HG03064 (cell line): Measurements from ENCODE around the gene DDR1.

Experiments
- ATAC-seq: cut with Tn5 transposase; IDR thresholded peaks from one replicate; pipeline ENCODE4 v1.9.1; 2021; ENCODE audit warnings: low read depth; ENCODE audit not compliant: unreplicated experiment

The DDR1 gene

DNA sequence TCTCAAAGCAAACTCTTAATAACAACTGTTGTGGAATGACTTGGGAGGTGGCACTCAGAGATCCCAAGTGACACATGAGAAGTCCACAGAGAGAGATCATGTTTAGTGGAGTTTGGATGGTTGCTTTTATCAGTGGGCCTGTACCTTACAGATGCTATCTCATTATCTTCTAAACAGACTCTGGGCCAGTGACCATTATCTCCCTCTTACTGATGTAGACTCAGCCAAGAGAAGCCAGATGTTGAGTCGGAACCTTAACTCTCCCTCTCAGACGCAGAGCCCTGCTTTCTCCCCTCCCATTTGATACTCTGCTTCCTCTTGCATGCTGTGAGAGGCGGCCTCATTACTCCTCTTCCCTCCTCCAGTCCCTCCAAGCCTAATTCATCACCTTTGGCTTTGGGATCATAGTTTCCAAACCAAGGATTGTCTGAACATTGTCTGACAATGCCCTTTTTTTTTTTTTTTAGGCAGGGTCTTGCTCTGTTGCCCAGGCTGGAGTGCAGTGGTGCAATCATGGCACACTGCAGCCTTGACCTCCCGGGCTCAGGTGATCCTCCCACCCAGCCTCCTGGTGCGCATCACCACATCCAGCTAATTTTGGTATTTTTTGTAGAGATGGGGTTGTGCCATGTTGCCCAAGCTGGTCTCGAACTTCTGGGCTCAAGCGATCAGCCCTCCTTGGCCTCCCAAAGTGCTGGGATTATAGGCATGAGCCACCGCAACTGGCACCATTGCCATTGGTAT, 4.5 kb upstream of the DDR1 start:
- no peak for ATAC-seq

DNA sequence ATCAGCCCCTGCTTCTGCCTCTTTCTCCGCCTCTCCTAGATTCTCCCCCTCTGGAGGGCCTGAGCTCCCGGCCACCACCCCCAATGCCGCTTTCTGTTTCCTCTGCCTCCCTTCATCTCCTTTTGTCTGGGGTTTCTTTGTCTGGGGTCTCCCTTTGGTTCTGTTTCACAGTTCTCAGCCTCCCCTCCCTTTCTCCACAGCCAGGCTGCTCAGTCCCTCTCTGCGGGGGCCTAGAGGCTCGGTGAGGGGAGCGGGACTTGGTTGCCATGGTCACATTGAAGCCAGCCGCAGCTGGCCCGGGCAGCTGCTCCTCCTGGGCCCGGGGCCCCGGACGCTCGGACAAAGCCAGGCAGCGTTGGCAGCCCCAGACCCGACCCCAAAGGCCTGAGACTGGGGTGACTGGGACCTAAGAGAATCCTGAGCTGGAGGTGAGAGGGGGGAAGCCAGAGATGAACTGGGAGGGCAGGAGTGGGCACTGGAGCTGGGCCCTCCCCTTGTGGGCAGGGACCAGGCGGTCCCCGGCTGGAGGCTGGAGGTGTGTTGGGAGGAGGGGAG, 3.5 kb upstream of the DDR1 start:
- ATAC-seq: no peak

DNA sequence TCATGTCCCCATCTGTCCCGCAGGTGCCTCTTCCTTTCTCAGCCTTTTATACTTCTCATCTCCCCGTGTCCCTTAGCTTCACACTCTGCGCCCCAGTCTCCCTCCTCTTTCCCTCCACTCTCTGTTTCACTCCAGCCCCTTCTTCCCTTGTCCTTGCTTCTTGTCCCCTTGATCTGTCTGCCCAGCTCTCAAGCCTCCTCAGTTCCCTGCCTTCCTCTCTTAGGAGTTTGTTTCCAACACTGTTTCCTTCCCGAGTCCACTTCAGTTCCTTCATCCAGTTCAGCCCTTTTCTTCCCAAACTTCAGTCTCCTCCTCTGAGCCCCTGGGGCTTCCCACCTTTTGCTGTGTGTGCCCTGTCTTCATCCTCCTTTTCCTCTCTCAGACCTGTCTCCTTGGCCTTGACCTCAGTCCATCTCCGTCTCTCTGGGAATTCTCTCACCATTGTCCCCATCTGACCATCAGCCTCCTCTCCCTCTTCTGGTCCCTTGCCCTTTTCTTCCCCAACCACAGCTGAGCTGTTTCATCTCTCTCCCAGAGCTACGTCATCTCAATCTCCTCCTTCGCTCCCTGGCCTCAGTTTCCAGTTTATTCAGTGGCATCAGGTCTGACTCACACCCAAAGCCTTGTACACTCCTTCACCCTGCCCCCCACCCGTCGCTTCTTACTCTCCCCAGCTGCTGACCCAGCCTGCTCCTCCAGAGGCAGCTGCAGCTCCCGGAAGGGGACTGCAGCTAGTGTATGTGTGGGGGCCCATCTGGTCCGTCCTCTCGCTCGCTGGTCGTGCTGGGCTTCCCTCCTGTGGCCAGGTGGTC, 2.7 kb upstream of the DDR1 start:
- no peak for ATAC-seq

DNA sequence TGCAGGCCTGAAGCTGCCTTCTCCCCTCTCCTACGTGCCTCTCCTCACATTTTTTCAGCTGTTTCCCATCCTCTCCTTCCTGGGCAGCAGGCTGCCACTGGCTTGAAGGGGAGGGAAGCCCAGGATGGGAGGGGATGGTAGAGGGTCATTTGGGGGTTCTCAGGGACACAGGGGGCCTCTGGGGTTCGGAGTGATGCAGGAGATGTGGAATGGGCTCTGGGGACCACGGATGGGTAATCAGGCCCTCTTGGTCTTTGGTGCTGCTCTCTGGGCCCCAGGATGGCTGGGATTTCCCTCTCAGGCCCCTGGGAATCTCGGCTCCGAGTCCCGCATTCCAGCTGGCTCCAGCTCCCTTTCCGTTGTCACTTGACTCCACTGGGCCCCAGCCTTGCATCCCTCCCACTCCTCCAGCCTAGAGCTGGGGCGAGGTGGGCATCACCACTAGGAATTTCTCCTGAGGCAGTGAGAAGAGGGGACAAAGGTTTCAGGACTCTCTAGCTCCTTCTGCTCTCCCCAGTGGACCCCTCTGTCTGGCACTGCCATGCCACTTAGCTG, 2.0 kb upstream of the DDR1 start:
- no peak for ATAC-seq

DNA sequence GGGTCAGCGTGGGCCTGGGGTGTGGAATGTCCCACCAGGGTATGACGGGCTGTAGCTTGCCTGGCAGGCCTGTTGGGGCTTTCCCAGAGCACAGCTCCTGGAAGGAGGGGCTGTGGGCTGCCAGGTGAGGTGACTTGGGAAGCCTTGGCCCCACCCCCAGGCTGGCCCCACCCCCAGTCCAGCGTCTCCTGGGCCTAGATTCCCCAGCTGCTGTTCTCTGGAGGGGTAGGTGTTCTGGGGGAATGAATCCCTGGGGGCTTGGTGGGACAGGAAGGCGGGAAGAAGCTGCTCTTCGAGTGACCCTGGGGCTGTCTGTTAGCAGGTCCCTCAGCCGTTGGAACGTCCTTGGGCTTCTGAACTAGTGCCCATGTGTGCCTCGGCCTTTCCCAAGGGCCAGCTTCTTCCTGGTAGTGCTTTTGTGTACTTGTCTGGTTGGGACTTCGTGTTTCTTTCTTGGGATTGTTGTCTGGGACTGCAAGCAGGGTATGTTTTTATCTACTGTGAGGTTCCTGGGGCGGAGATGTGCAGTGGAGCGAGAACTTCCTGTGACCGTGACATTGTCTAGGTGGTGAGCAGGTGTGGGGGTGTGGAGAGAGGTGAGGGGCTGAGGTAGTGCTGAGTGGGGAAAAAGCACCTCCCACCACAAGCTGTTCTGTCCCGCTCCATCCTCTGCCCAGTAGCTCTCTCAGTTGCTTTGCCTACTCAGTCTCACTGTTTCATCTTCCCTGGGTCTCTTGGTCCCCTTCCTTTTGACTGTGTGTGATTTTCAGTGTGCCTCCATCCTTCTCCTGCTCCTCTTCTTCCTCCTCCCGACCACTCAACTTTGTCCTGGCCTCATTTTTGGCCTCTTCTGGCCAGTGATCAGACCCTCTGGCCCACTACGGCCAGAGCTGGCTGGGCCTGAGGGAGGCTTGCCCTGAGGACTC, 1.3 kb upstream of the DDR1 start:
- no peak for ATAC-seq

DNA sequence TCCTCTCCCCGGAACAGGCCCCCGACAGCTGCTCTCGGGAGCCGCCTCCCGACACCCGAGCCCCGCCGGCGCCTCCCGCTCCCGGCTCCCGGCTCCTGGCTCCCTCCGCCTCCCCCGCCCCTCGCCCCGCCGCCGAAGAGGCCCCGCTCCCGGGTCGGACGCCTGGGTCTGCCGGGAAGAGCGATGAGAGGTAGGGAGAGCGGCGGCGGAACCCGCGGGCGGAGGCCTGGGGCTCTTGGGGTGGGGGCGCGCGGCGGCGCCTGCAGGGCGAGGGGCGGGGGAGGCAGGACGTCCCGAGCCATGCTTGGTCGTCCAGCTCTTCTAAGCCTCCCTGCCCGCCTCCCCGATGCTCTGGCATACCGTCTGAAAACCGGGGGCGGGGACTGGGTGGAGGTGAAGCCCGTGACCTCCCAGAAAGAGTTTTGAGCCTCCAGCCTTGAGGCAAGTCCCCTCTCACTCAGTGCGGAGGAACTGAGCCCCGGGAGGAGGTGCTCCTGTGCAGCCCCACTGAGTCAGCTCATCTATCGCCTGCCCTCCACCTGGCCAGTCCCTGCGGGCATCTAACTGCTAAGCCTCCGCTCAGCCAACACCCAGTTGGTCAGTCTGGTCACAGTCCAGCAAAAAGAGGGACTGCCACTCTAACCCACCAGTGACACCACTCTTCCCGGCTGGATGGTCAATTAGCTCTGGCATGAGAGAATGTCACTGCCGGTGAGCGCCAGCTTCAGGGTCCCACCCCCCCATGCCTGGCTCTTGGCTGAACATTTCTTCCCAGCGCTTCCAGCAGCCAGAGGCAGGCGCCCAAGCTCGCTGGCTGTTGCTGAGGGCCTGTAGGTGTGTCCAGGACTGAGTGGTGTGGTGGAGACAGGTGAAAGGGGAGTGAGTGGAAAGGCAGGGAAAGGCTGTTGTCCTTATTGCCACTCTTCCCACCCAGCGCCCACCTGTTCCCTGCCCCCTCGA, 482 bp downstream of the DDR1 start:
- ATAC-seq: no peak

DNA sequence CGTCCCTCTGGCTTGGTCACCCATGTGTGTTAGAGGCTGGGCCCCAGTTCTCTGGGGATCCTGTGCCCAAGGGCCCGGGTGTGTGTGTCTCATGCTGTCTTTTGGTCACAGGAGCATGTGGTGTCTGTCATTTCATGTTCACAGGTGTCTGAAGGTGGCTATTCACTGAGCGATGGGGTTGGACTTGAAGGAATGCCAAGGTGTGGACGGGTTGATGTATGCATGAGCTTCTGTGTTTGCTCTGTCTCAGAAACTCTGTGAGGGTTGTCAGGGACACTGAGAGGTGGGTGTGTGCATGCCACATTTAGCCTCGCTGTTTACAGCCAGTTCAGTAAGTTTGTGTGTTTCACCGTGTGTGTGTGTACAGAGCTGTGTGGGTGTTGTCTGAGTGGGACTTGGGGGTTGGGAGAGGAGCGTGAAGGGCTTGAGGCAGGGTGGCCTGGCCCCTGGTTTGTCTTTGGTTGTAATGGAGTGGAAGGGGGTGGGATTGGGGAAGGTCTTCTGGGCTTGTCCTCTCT, 1.2 kb downstream of the DDR1 start:
- no peak for ATAC-seq

DNA sequence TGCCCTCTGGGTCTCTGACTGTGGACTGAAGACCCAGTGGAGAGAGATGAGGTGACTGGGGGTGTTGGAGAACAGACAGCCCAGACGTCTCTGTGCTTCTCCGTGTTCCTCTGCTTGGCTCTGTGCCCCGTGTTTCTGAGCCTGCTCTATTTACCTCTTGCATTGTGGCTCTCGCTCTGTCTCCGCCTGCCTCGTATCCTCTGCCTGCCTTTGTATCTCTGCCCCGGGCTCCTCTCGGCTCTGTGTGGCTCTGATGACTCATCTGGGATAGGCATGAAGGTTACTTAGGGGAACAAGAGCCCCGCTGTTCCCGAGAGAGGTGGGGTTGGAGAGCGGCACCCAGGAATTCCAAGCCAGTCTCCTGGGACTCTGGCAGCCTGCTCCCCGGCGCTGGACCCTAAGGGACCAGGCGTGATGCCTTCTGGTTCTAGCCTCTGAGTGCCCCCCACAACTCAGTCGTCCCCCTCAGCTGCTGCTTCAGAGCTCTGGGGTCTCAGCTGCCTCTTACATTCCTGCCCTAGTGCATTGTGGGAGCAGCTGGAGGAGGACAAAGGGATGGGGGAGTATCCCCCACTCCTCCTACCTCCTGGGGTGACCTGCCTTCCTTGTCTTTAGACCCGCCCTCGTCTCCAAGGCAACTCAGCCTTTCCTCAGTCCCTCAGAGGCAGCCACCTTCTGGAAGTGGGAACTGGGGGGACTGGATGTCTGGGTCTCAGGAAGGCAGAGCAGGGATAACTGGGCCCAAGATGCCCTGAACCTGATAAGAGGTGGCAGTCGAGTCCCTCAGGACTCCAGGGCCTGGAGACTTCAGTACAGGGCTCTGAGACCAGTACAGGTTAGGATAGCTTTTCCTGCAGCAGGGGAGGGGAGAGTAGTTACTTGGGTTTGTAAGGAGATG, 1.9 kb downstream of the DDR1 start:
- no peak for ATAC-seq

DNA sequence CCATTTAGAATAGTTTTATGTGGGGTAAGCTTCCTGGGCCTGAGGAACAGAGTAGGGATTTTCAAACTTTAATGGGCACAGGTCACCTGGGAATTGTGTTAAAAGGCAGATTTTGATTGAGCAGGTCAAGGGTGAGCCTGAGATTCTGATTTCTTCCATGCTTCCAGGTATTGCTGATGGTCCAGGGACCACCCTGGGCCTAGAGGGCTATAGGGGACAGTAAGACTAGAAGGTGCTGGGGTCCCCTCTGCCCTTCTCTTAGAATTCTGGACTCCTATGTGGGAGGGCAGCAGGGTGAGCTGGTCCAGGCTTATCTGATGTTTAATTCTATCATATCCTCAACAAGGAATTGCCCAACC, 2.6 kb downstream of the DDR1 start:
- ATAC-seq: no peak

DNA sequence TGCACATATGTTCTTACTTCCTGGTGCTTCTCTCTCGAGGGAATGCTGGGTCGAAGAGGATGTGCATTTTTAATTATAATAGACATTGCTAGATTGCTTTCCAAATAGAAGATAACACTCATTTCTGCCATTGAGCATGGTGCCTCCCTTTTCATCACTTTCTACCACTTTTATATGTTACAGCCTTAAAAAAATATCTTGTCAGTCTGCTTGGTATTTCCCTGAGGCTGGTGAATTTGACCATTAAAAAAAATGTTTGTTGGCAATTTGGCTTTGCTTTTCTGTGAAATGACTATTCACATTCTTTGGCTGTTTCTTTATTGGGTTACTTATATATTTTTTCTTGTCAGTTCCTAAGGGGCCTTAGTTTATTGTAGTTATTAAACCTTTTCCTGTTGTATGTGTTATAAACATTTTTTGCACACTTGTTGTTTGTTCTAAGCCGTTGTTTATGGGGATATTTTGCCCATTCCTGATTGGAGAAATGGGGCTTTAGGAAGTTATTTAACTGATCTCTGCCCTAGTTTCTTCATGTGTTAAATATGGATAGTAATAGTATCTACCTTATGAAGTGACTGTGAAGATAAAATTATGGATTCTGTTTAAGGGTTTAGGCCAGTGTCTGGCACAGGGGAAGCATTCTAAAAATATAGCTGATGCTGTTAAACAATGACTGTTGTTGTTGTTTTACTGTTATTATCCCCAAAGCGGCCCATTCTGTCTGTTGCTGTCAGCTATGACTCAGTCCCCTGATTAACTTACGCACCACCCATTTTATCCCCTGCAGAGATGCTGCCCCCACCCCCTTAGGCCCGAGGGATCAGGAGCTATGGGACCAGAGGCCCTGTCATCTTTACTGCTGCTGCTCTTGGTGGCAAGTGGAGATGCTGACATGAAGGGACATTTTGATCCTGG, 3.8 kb downstream of the DDR1 start:
- no peak for ATAC-seq

DNA sequence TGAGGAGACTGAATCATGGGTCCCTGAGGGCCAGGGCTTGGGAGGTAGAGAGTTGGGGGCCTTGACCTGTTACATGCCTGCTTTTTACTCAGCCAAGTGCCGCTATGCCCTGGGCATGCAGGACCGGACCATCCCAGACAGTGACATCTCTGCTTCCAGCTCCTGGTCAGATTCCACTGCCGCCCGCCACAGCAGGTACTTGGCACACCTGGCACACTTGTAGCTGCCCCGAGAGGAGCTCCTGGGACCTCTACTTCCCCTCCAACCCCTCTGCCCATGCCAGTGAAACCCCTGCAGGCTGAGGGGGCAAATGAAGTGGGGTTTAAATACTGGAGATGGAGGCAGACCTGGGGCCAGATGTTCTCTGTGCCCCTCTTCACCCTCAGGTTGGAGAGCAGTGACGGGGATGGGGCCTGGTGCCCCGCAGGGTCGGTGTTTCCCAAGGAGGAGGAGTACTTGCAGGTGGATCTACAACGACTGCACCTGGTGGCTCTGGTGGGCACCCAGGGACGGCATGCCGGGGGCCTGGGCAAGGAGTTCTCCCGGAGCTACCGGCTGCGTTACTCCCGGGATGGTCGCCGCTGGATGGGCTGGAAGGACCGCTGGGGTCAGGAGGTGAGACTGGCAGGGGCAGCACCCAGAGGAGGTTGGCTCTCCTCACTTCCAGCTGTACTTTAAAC, 4.6 kb downstream of the DDR1 start:
- no peak for ATAC-seq

DNA sequence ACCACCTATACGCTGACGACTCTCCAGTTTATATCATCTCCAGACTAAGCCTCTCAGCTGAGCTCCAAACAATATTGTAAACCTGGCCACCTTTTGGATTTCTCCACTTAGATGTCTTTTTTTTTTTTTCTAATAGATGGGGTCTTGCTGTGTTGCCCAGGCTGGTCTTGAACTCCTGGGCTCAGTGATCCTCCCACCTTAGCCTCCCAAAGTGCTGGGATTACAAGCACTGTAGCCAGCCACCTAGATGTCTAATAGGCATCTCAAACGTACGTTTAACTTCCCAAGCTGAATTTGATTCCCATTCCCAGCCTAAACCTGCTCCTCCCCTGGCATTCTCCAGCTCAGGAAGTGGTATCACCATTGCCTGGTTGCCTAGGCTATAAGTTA, 5.2 kb downstream of the DDR1 start:
- no peak for ATAC-seq

DNA sequence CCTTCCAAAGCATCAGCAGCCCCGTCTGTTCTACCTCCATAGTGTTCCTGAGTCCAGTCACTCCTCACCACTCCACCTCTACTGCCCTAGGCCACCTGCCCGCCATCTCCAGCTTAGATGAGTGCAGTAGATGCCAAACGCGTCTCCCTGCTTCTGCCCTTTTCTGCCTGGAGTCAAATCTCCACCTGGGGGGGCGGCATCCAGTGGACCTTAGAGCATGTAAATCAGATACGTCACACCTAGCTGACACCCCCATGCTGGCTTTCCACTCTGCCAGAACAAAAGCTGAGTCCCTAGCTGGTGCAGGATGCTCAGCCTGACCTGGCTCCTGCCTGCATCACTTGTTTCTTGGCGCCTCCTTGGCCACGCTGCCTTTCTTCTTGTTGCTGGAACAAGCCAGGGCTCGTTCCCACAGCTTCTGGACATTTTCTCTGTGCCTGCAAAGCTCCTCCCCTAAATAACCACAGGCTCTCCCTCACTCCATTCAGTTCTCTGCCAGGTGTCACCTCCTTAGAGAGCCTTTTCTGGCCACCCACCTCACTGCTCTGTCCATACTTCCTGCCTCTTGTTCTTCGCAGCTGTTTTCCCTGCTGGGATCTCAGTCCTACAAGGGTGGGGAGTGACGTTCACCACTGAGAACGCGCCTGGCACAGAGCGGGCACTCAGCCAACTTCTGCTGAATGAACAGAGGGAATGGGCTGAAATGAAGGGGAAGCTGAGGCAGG, 5.8 kb downstream of the DDR1 start:
- no peak for ATAC-seq

DNA sequence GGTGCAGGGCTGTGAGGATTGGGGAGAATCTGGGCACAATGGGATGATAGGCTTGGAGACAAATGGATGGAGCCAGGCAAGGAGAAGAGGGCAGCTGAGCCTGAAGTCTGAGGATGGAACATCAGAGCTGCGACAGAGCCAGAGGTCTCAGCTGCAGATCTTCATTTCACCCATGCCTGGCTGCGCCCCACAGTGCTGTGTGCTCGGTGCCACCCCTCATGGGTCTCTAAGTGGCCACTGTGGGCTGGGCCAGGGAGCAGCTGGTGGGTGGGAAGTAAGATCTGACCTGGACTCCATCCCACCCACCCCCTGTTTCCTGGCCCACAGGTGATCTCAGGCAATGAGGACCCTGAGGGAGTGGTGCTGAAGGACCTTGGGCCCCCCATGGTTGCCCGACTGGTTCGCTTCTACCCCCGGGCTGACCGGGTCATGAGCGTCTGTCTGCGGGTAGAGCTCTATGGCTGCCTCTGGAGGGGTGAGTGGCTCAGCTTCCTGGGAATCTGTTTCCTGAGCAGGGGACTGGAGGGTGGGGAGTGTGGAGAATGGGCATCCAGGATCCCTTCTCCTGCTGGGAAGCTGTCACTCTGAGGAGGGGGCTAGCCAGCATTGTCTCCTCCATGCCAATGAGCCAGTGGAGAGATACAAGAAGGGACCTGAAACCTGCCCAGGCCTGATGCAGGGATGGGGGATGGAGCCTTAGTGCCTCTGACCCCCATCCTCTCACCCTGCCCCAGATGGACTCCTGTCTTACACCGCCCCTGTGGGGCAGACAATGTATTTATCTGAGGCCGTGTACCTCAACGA, 6.5 kb downstream of the DDR1 start:
- no peak for ATAC-seq

DNA sequence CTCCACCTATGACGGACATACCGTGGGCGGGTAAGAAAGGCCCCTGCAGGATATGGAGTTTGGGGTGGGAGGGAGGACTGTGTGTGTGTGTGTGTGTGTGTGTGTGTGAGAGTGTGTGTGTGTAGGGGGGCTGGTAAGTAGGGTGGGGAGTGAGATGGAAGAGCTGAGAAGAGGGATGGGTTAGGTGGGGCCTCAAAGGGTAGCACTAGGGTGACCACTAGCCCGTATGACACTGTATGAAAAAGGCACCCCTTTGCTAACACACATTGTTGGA, 7.1 kb downstream of the DDR1 start:
- no peak for ATAC-seq
